NCI-H526 treated with DMSO at 0.1 percent for 48 hours (cell line): ENCODE results near the gene TNS3.

Experiments
- DNase-seq: peaks from one replicate; lab custom pipeline; 2025; lab: John Stamatoyannopoulos, UW

Gene TNS3

GRCh38 chr7:47428052-47428767 lies 153.7 kb downstream of the TNS3 start:
- peak; percentile 18 for DNase-seq

- peak; percentile 51 for DNase-seq
Measured at GRCh38 chr7:47427051-47427643, 154.8 kb downstream of the TNS3 start.

- DNase-seq = no peak
Measured at GRCh38 chr7:47424523-47424922, 157.4 kb downstream of the TNS3 start.

- DNase-seq = peak; percentile 42
Measured at GRCh38 chr7:47423196-47423595, 158.7 kb downstream of the TNS3 start.

- no peak for DNase-seq
Measured at GRCh38 chr7:47422611-47423010, 159.3 kb downstream of the TNS3 start.

- no peak for DNase-seq
Measured at GRCh38 chr7:47421456-47421855, 160.5 kb downstream of the TNS3 start.

GRCh38 chr7:47420122-47420780 lies 161.7 kb downstream of the TNS3 start:
- DNase-seq = no peak

- DNase-seq = no peak
Measured at GRCh38 chr7:47419471-47419870, 162.4 kb downstream of the TNS3 start.

GRCh38 chr7:47418601-47419309 lies 163.2 kb downstream of the TNS3 start:
- no peak for DNase-seq

- no peak for DNase-seq
Measured at GRCh38 chr7:47416492-47417480, 165.1 kb downstream of the TNS3 start.

GRCh38 chr7:47415318-47416212 lies 166.3 kb downstream of the TNS3 start:
- no peak for DNase-seq

GRCh38 chr7:47414342-47415317 lies 167.3 kb downstream of the TNS3 start:
- DNase-seq = no peak

- DNase-seq = no peak
Measured at GRCh38 chr7:47413526-47414341, 168.2 kb downstream of the TNS3 start.

GRCh38 chr7:47411901-47412300 lies 170.0 kb downstream of the TNS3 start:
- no peak for DNase-seq

- DNase-seq = no peak
Measured at GRCh38 chr7:47411281-47411869, 170.5 kb downstream of the TNS3 start.

- no peak for DNase-seq
Measured at GRCh38 chr7:47408675-47409074, 173.2 kb downstream of the TNS3 start.

GRCh38 chr7:47407821-47408674 lies 173.9 kb downstream of the TNS3 start:
- no peak for DNase-seq
